BJ (cell line): ENCODE data around the gene SLC34A1. TPM values are rescaled to one million over a fixed set of nuclear protein-coding genes. Genes with fewer than 3 reads are reported as not detected.
"Not testable (repeated sequence)": the region's sequence is repeated elsewhere in the genome, so short reads cannot be mapped to it uniquely, and the experiment has no call there.

Experiments used
- CTCF ChIA-PET: fragments of 350-600 bp; formaldehyde crosslinking; extraction: SDS; loops from one replicate; lab custom pipeline; 2021; ENCODE audit warnings: antibody characterized with exemption, inconsistent platforms; lab: Yijun Ruan, JAX
- POLR2A ChIA-PET: fragments of 300-600 bp; sonication (Branson Sonifier 250); formaldehyde crosslinking; extraction: SDS; loops from one replicate; lab custom pipeline; 2021; ENCODE audit warnings: antibody characterized with exemption; lab: Charles Lee
- DNase-seq: peaks from one replicate; pipeline ENCODE4 v3.0.0-alpha.2; 2011; ENCODE audit warnings: low read depth
- H3K27me3 ChIP-seq: 2 replicates; pipeline ENCODE4 v1.6.0; 2011; ENCODE audit warnings: low read length; ENCODE audit not compliant: control insufficient read depth, insufficient read depth
- H3K36me3 ChIP-seq: 2 replicates; pipeline ENCODE4 v1.5.1; 2011; ENCODE audit warnings: low read length; ENCODE audit not compliant: control insufficient read depth, insufficient read depth
- H3K4me3 ChIP-seq: 2 replicates; pipeline ENCODE4 v1.5.1; 2011; ENCODE audit warnings: low read depth, mild to moderate bottlenecking, control low read depth, low read length
- CTCF ChIP-seq: IDR thresholded peaks from 2 replicates; pipeline ENCODE4 v1.5.1; 2011; ENCODE audit warnings: low read depth, mild to moderate bottlenecking, control low read depth, inconsistent platforms, low read length, moderate library complexity; ENCODE audit not compliant: insufficient read depth
- polyA plus RNA-seq: library from polyadenylated mRNA; depleted of rRNA; stranded (reverse); fragments of >200 nt; gene quantifications from 2 replicates; pipeline ENCODE4 v1.2.3, GENCODE V29; 2011

Gene SLC34A1
- polyA plus RNA-seq, 1 experiment = not detected

GRCh38 chr5:177357459-177358351, 26.5 kb upstream of the SLC34A1 start, which contains the start of gene RGS14:
RGS14 (plus strand) TSS chr5:177357924; CDS start chr5:177358025, 101 bp downstream.
- no peak within 1 kb of the TSS for H3K4me3 ChIP-seq
- ChIA-PET POLR2A (no interaction called here), CTCF (interaction anchor here (1.5 to 3.4 kb wide), 2 partner anchors 9 to 12 kb away, joined by 3 to 16 read pairs; no protein-coding TSS in a partner anchor)
- no peaks in the 10 kb centered on the region for H3K36me3 ChIP-seq
- DNase-seq = no peak
- no peak for TF ChIP-seq CTCF
- peaks cover 5% of the 10 kb centered on the region for H3K27me3 ChIP-seq

- no peaks in the 10 kb centered on the region for H3K36me3 ChIP-seq
- no peak overlapping the region for H3K4me3 ChIP-seq
- ChIA-PET CTCF (interaction anchor here (1.5 to 3.4 kb wide), 2 partner anchors 8 to 11 kb away, joined by 3 to 16 read pairs; no protein-coding TSS in a partner anchor), POLR2A (no interaction called here)
- no peak for DNase-seq
- no peak for TF ChIP-seq CTCF
- peaks cover 5% of the 10 kb centered on the region for H3K27me3 ChIP-seq
These were observed 25.8 kb upstream of the SLC34A1 start for GRCh38 chr5:177358370-177358819.

GRCh38 chr5:177359451-177359851, 24.8 kb upstream of the SLC34A1 start:
- peaks cover 5% of the 10 kb centered on the region for H3K27me3 ChIP-seq
- H3K4me3 ChIP-seq = no peak overlapping the region
- ChIA-PET CTCF (interaction anchor here (1.6 to 3.4 kb wide), 2 partner anchors 10 to 45 kb away, joined by 5 to 16 read pairs; no protein-coding TSS in a partner anchor), POLR2A (no interaction called here)
- no peaks in the 10 kb centered on the region for H3K36me3 ChIP-seq
- DNase-seq = no peak
- no peak for TF ChIP-seq CTCF

- DNase-seq = no peak
- POLR2A ChIA-PET = no interaction called here
- CTCF ChIA-PET = interaction anchor here (1.2 to 1.6 kb wide), 3 partner anchors 9 to 95 kb away, joined by 4 to 5 read pairs (median 4); no protein-coding TSS in a partner anchor
These were observed 24.4 kb upstream of the SLC34A1 start for GRCh38 chr5:177359860-177360259.

GRCh38 chr5:177360740-177361139, 23.5 kb upstream of the SLC34A1 start:
- H3K4me3 ChIP-seq, H3K27me3 ChIP-seq, DNase-seq, H3K36me3 ChIP-seq, POLR2A ChIA-PET: not testable (repeated sequence)
- CTCF ChIA-PET = interaction anchor here (1.2 to 2.1 kb wide), 6 partner anchors 8 to 94 kb away, joined by 4 to 9 read pairs (median 4); partner anchors contain the start of gene LMAN2

More at GRCh38 chr5:177359860-177360259, 24.4 kb upstream of the SLC34A1 start:
- TF ChIP-seq CTCF = no peak
- Histone ChIP-seq H3K4me3 (no peak overlapping the region), H3K27me3 (peaks cover 5% of the 10 kb centered on the region), H3K36me3 (no peaks in the 10 kb centered on the region)
